Islet of Langerhans (tissue), 1 donor: ENCODE measurements around the gene GLCCI1.

Experiments used
- FAIRE-seq: peaks from one replicate; lab custom pipeline; 2011; peaks lifted over from hg19 to GRCh38; lab: Jason Lieb, UNC

Gene GLCCI1

DNA sequence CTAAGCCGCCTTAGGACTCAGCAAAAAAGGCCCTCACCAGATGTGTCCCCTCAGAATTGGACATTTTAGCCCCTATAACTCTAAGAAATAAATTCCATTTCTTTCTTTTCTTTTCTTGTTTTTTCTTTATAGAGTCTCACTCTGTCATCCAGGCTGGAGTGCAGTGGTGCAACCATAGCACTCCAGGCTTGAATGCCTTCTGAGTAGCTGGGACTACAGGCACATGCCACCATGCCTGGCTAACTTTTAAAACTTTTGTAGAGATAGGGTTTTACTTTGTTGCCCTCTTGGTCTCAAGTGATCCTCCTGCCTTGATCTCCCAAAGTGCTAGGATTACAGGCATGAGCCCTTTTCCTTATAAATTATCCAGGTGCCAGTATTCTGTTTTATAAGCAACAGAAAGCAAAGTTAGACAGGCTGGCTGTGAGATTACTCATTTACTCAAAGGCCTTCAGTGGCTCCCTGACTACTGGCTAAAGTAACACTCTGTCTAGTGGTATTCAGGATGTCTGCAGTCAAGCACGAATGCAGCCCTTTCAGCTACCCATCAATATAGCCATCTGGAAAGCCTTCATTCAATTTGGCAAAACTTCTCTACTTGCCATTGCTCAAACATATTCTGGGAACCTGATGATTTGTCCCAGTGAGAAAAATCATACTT lies 164.7 kb downstream of the GLCCI1 start:
- FAIRE-seq = no peak

DNA sequence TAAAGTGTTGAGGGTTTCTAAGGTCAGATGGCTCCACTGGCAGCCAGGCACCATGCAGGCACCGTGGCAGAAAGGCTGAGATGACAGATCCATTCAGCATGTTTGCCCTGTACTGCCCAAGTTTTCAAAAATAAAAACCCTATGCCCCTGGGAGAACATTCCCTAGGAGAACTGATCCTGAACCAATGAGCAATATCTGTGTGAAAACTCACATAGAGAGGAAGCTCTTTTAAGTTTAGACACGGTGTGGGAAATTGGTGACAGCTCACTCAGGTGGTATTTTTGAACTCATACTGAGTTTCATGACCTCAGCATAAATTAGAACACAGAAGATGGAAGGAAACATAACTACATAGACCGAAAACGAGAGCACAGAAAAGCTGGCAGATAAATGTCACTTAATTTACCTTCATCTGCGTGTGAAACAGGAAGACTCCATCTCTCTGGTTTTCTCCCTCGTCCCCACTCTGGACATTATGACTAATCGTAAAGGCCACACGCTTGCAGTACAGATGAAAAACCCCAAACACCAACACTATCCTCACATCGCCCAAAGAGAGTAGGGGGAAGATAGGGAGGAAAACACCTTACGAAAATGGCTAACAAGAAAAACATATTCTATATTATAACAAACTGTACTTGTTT lies 165.6 kb downstream of the GLCCI1 start:
- no peak for FAIRE-seq

GRCh38 chr7:8135417-8135816 lies 166.8 kb downstream of the GLCCI1 start:
- no peak for FAIRE-seq

- FAIRE-seq = no peak
These were observed 167.6 kb downstream of the GLCCI1 start for GRCh38 chr7:8136051-8136730.
